Endometrial microvascular endothelial cells (primary cell): ENCODE data around the gene MECP2. TPM values are rescaled to one million over a fixed set of nuclear protein-coding genes. Genes with fewer than 3 reads are reported as not detected.
"Not testable (repeated sequence)": the region's sequence is repeated elsewhere in the genome, so short reads cannot be mapped to it uniquely, and the experiment has no call there.

Source experiments
- in situ Hi-C: cut with HindIII; loops from 2 replicates; pipeline ENCODE4 v1.10.0; 2017; ENCODE audit warnings: low sequenced_read_pairs, low pct_unique_long_range_greater_than_20kb; ENCODE audit errors: inconsistent ontology term
- total RNA-seq: library from RNA; depleted of rRNA; stranded (reverse); fragments of >200 nt; gene quantifications from one replicate; pipeline ENCODE4 v1.2.3, GENCODE V29; 2015; ENCODE audit errors: inconsistent ontology term

The MECP2 gene
- total RNA-seq, 1 donor from 2014 or later = 20.5 TPM

DNA sequence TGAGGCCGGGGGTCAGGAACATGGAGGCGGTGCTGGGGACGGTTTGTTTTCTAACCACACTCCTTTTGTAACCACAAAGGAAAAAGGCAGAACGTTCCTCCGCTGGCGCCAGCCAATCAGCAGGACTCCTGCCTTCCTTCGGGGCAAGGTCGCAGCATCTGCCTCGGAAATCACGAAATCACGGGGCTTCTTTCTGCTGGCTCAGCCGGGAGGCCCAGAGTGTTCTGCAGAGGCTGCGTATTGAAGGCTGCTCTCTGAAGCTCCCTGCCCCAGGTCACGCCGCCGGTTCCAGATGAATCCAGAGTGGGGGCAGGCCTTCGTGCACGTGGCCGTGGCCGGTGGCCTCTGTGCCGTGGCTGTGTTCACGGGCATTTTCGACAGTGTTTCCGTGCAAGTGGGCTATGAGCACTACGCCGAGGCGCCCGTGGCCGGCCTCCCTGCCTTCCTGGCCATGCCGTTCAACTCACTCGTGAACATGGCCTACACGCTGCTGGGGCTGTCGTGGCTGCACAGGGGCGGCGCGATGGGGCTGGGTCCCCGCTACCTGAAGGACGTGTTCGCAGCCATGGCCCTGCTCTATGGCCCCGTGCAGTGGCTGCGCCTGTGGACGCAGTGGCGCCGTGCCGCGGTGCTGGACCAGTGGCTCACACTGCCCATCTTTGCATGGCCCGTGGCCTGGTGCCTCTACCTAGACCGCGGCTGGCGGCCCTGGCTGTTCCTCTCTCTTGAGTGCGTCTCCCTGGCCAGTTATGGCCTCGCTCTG, 115.6 kb downstream of the MECP2 start:
- in situ Hi-C loops = no loop called here

DNA sequence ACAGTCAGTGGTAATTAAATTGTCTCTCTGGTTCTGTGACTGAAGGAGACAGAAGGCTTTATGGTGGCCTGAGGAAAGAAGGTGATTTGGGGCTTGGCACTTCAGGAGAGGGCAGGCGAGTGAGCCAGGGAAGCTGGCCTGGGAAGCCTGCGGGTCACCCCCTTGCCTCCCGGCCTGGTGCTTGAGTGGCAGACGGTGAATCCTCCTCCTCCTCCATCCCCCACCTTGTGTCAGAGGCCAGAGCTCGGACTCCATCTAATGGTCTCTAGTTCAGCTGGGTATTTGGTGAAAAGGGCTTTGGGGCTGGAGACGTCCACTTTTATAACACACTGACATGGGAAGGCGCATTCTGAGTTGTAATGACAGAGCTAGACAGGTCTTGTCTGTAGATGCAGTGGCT, 116.3 kb downstream of the MECP2 start:
- in situ Hi-C loops = no loop called here

DNA sequence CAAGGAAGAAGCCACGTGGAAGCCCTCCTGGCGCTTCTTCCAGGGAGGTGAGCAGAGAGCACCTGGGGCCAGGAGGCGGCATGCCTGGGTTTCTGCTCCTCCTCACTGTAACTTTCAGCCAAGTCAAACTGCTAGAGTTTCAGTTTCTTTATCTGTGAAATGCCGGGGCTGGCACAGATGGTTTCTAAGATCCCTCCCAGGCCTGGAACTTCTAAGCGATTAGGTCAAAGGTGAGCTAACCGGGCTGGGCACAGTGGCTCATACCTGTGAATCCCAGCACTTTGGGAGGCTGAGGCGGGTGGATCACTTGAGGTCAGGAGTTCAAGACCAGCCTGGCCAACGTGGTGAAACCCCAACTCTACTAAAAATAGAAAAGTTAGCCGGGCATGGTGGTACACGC, 117.1 kb downstream of the MECP2 start:
- in situ Hi-C loops = not testable (repeated sequence)

DNA sequence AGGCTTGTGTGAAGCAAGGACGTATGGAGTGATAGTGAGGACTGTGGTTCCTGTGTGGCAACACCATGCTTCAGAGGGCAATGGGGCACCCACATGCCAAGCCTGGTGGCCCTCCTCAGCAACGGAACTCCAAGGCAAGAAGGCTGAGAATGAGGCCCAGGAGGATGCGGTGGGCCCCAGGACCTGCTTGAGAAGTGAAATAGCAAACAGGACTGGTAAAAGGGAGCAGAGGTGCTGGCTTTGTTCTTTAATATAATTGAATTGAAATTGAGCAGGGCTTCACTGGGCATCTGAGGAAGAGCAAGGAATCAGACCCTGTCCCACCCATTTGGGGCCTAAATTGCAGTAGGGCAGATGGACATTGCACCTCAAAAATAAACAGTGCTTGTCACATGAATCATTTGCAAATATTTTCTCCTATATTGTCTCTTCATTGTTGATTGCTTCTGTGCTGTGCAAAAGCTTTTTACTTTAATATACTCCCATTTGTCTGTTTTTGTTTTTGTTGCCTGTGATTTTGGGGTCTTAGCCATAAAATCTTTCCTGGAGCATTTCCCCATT, 122.7 kb downstream of the MECP2 start:
- in situ Hi-C loops = no loop called here

DNA sequence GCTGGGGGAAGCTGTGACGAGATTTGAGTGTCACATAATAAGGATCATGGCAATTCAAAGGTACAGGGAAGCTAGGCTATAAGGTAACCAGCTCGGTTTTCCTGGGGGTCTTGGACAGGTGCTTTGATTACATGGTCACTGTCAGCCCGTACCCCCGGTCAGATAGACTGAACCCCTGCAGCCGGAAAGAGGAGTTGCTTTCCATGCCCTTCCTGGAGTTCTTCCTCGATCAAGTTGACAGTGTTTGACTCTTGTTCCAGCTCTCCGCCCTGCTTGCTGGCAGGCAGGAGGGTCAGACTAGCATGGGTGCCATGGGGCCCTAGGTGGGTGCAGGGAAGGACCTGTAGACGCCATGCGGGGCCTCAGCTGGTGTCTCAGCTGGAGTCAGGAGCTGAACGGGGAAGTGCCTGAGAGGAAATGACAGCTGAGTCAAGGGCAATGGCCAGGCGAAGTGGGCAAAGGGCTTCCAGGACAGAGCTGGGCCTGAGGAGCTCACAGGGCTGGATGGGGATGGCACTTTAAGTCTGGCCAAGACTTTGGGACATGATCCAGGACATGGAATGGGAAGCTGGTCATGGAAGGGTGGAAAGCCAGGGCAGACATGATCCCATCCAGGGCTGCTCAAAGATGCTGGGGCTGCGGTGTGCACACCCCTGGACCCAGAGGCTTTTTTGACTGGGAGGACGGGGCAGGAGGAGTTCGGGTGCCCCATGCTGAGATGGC, 123.4 kb downstream of the MECP2 start:
- in situ Hi-C loops = no loop called here

DNA sequence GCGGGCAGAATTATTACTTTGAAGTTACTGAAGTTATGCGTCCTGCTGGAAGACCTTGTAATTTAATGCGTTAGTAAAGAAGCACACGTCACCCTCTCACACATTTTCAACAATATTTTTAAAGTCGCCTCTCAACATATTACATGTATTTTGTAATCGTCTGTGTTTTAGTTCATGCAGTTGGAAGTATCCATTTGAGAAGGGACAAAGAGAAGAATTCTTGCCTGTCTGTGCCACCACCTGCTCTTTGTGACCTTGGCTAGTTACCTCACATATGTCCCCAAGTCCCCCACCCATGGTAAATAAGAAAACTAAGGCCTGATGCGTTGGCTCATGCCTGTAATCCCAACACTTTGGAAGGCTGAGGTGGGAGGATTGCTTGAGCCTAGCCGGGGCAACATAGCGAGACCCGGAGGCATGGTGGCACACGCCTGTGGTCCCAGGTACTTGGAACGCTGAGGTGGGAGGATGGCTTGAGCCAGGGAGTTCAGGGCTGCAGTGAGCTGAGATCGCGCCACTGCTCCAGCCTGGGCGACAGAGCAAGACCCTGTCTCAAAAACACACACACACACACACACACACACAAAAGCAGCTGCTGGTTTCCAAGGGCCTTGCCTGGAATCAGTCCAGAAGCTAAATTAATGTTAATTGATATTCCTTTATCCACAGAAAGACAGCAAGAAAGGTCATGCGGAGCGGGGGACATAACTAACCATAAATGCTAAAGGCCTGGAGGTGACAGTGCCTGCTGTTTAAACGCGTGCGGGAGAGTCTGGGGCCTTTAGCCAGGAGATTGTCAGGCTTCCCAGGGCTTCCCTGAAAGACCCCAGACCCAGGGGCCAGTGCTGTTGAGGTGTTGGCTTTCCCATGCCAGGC, 124.2 kb downstream of the MECP2 start:
- in situ Hi-C loops = no loop called here

DNA sequence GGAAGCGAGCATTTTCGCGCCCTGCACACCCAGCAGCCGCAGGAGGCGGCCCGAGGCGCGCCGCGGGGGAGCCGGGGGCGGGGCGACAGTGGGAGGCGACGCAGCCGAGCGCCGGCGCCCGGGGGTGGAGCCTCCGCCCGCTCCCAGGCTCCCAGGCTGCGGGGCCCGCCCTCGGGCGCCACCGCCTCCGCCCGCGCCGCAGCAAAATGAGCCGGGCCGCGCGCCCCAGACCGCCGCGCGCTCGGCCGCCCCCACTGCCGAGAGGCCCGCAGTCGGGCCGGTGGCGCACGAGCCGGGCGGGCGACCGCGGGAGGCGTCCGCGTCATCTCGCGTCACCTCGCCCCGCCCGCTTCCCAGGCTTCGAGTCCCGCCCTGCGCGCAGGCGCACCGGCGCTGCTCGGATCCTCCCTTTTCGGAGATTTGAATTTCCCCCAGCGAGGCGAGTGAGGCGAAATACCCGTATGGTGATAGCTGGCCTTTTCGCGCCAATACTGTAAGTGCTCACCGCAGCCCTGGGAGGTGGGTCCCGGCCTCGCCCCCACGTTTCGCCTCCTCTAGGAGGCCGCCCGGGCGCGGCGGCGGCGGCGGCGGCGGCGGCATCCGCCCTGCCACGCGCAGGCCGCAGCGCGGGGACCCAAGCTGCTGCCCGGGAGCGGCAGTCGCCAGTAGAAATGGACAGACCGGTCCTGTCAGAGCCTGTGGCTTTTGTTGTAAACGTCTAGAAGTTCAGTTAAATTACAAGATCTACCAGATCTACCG, 125.0 kb downstream of the MECP2 start, which contains the start of gene TMEM187:
TSS of gene TMEM187 (plus strand) at position 387 of the 759 bp plus-strand sequence. CDS start 9,309 bp downstream, outside the sequence.
- in situ Hi-C loops = no loop called here

Other genes with a start within 250 kb of the MECP2 start
- gene L1CAM, start 211.5 kb downstream of the MECP2 start, total RNA-seq = not detected
- not detected for gene AVPR2, start 193.0 kb downstream of the MECP2 start, total RNA-seq
- 15.4 TPM for gene ARHGAP4, start 171.5 kb downstream of the MECP2 start, total RNA-seq
- 216 TPM for gene NAA10, start 162.7 kb downstream of the MECP2 start, total RNA-seq
- not detected for gene RENBP, start 153.1 kb downstream of the MECP2 start, total RNA-seq
- 44.8 TPM for gene HCFC1, start 125.9 kb downstream of the MECP2 start, total RNA-seq
- 9.8 TPM for gene TMEM187, start 125.0 kb downstream of the MECP2 start, total RNA-seq
- gene IRAK1, start 77.8 kb downstream of the MECP2 start, total RNA-seq = 156 TPM
- gene OPN1LW, start 46.5 kb upstream of the MECP2 start, total RNA-seq = not detected
- not detected for gene OPN1MW, start 84.9 kb upstream of the MECP2 start, total RNA-seq
- not detected for gene OPN1MW2, start 122.0 kb upstream of the MECP2 start, total RNA-seq
- not detected for gene OPN1MW3, start 159.9 kb upstream of the MECP2 start, total RNA-seq
- gene TEX28, start 197.4 kb upstream of the MECP2 start, total RNA-seq = not detected
- not detected for gene TKTL1, start 198.1 kb upstream of the MECP2 start, total RNA-seq